Caco-2 (cell line): Measurements from ENCODE around the gene FRY. TPM values are rescaled to one million over a fixed set of nuclear protein-coding genes. Genes with fewer than 3 reads are reported as not detected.

Source experiments
- BruUV-seq: library from RNA; stranded (reverse); fragments of 400-500 nt; replicated peaks from 2 replicates; lab custom pipeline; 2021; lab: Mats Ljungman, UMichigan
- CTCF ChIA-PET: fragments of 300-600 bp; sonication (Branson Sonifier 250); formaldehyde crosslinking; loops from one replicate; lab custom pipeline; 2022; ENCODE audit warnings: antibody characterized with exemption; lab: Charles Lee
- POLR2A ChIA-PET: fragments of 300-600 bp; sonication (Branson Sonifier 250); formaldehyde crosslinking; loops from one replicate; lab custom pipeline; 2022; ENCODE audit warnings: antibody characterized with exemption; lab: Charles Lee
- DNase-seq, 2 experiments: peaks; one replicate each; pipeline versions ENCODE4 v3.0.0 to v3.0.0-alpha.2; 2020 to 2022
- H3K27me3 ChIP-seq: replicated peaks from 2 replicates; pipeline ENCODE4 v1.6.0; 2011; ENCODE audit warnings: low read length; ENCODE audit not compliant: control insufficient read depth, insufficient read depth
- H3K36me3 ChIP-seq: 2 replicates; pipeline ENCODE4 v1.5.1; 2011; ENCODE audit warnings: low read length; ENCODE audit not compliant: control insufficient read depth, insufficient read depth
- H3K4me1 ChIP-seq: fragments of 250-450 bp; sonication (Bioruptor Pico); 2 replicates; pipeline ENCODE4 v1.5.1; 2020; ENCODE audit warnings: mild to moderate bottlenecking
- H3K4me3 ChIP-seq: 2 replicates; pipeline ENCODE4 v1.5.1; 2011; ENCODE audit warnings: low read depth, mild to moderate bottlenecking, control low read depth, low read length
- H3K9me3 ChIP-seq: fragments of 250-450 bp; sonication (Bioruptor Pico); 2 replicates; pipeline ENCODE4 v1.5.1; 2020; ENCODE audit warnings: mild to moderate bottlenecking, moderate library complexity
- H3K27ac Mint-ChIP-seq: one replicate; pipeline ENCODE4 v1.8.0; 2022; ENCODE audit warnings: mixed read lengths; ENCODE audit not compliant: unreplicated experiment
- H3K27me3 Mint-ChIP-seq: one replicate; pipeline ENCODE4 v1.8.0; 2022; ENCODE audit warnings: mixed read lengths; ENCODE audit not compliant: insufficient read depth, unreplicated experiment
- H3K36me3 Mint-ChIP-seq: one replicate; pipeline ENCODE4 v1.8.0; 2022; ENCODE audit warnings: mild to moderate bottlenecking, mixed read lengths; ENCODE audit not compliant: insufficient read depth, unreplicated experiment
- H3K4me1 Mint-ChIP-seq: one replicate; pipeline ENCODE4 v1.8.0; 2022; ENCODE audit warnings: low read depth, mixed read lengths; ENCODE audit not compliant: unreplicated experiment
- H3K4me3 Mint-ChIP-seq: one replicate; pipeline ENCODE4 v1.8.0; 2022; ENCODE audit warnings: mild to moderate bottlenecking, moderate library complexity, mixed read lengths; ENCODE audit not compliant: unreplicated experiment
- H3K9me3 Mint-ChIP-seq: one replicate; pipeline ENCODE4 v1.8.0; 2022; ENCODE audit warnings: mixed read lengths; ENCODE audit not compliant: unreplicated experiment
- intact Hi-C: fragments of 100-400 bp; cut with micrococcal nuclease; formaldehyde crosslinking; loops from one replicate; pipeline ENCODE4 v1.10.0; 2022; ENCODE audit not compliant: unreplicated experiment
- total RNA-seq: library from RNA; stranded (reverse); gene quantifications from 2 replicates; pipeline ENCODE4 v1.2.3, GENCODE V29; 2022
- TF ChIP-seq, protein P1 (sequence below), 2 experiments: fragments of 200-600 bp in 1 of 2; IDR thresholded peaks; 1 replicate in 1 of 2; 2 replicates in 1 of 2; pipeline versions ENCODE4 v1.5.1 to v1.8.0; 2011 to 2022; ENCODE audit warnings: antibody characterized with exemption in 1 of 2, control low read depth in 1 of 2, inconsistent platforms in 1 of 2, low read depth in 1 of 2, low read length in 1 of 2, mild to moderate bottlenecking in 1 of 2, moderate library complexity in 1 of 2; ENCODE audit not compliant: insufficient read depth in 1 of 2, severe bottlenecking in 1 of 2, unreplicated experiment in 1 of 2

Gene FRY
- total RNA-seq, 1 experiment from 2014 or later, result 118 TPM

DNA sequence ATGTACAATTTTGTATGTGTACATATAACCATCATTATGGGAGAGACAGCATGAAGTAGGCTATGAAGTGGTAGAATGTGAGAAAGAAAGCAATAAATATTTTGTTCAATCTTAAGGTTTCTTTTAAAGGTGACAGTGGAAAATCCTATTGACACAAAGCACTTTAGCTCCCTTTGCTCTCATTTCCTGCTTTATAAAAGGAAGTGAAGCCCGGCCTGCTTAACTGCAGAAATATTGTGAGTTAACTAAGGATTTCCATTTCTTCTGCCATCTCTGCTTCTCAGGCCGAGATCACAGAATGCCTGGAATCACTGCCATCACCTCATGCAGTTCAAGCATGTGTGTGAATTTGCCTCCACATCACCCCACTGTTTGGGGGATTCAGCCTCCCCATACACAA, 83.5 kb downstream of the FRY start:
- TF ChIP-seq, protein P1, sequence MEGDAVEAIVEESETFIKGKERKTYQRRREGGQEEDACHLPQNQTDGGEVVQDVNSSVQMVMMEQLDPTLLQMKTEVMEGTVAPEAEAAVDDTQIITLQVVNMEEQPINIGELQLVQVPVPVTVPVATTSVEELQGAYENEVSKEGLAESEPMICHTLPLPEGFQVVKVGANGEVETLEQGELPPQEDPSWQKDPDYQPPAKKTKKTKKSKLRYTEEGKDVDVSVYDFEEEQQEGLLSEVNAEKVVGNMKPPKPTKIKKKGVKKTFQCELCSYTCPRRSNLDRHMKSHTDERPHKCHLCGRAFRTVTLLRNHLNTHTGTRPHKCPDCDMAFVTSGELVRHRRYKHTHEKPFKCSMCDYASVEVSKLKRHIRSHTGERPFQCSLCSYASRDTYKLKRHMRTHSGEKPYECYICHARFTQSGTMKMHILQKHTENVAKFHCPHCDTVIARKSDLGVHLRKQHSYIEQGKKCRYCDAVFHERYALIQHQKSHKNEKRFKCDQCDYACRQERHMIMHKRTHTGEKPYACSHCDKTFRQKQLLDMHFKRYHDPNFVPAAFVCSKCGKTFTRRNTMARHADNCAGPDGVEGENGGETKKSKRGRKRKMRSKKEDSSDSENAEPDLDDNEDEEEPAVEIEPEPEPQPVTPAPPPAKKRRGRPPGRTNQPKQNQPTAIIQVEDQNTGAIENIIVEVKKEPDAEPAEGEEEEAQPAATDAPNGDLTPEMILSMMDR (IDR thresholded peaks at IDR 0.05; ENCODE audit: insufficient read depth in 1 of 2, low read depth in 1 of 2, low read length in 1 of 2, severe bottlenecking in 1 of 2, unreplicated experiment in 1 of 2), result no peak
- no TSS peak for BruUV-seq
- H3K27me3 Mint-ChIP-seq, result no peaks in the 10 kb centered on the region
- Histone ChIP-seq H3K9me3 (no peaks in the 10 kb centered on the region), H3K27me3 (no peaks in the 10 kb centered on the region), H3K4me3 (no peak overlapping the region), H3K36me3 (no peaks in the 10 kb centered on the region), H3K4me1 (no peaks in the 10 kb centered on the region)
- no peak overlapping the region for H3K27ac Mint-ChIP-seq
- no peak overlapping the region for H3K4me3 Mint-ChIP-seq
- ChIA-PET CTCF (no interaction called here), POLR2A (no interaction called here)
- H3K36me3 Mint-ChIP-seq, result no peaks in the 10 kb centered on the region
- intact Hi-C loops, result no loop called here
- H3K9me3 Mint-ChIP-seq, result no peaks in the 10 kb centered on the region
- H3K4me1 Mint-ChIP-seq, result no peaks in the 10 kb centered on the region
- no peak for DNase-seq

DNA sequence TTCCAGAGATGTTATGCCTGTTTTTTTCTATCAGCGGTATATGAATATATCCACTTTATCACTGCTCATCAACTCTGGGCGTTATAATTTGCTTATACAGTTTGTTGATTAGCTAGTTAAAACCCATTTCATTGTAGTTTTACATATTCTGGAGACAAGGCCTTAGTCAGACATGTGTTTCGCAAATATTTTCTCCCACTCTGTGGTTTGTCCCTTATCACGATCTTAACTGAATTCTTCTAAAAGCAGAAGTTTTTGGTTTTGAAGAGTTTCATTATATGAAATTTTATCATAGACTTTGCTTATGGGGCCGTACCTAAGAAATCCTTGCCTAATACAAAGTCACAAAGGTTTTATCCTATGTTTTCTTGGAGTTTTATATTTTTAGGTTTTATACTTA, 84.6 kb downstream of the FRY start:
- no peak overlapping the region for H3K4me3 ChIP-seq
- Mint-ChIP-seq H3K27me3 (no peaks in the 10 kb centered on the region), H3K9me3 (no peaks in the 10 kb centered on the region), H3K4me3 (no peak overlapping the region), H3K27ac (no peak overlapping the region), H3K36me3 (no peaks in the 10 kb centered on the region), H3K4me1 (no peaks in the 10 kb centered on the region)
- H3K36me3 ChIP-seq, result no peaks in the 10 kb centered on the region
- no peak for DNase-seq
- no peaks in the 10 kb centered on the region for H3K4me1 ChIP-seq
- ChIA-PET POLR2A (no interaction called here), CTCF (no interaction called here)
- H3K9me3 ChIP-seq, result no peaks in the 10 kb centered on the region
- intact Hi-C loops, result no loop called here
- TF ChIP-seq, protein P1 (IDR thresholded peaks at IDR 0.05; ENCODE audit: insufficient read depth in 1 of 2, low read depth in 1 of 2, low read length in 1 of 2, severe bottlenecking in 1 of 2, unreplicated experiment in 1 of 2), result no peak
- no peaks in the 10 kb centered on the region for H3K27me3 ChIP-seq
- no TSS peak for BruUV-seq

DNA sequence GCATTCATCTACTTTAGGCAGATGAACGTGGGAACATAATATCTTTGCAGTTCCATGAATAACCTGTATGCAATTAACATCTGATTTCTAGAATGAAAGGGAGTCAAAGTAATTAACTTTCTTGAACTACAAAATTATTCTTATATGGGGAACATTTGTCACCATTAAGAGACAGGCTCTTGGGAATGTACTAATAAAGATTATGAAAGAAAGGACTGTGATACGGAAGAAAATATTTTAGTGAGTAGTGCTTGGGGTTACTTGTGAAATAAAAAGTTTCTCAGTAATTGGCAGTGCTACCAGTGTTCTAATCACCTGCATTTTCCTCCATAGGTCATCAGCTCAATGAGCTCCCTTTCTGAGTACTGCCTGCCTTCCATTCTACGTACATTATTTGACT, 85.4 kb downstream of the FRY start:
- ChIA-PET CTCF (no interaction called here), POLR2A (no interaction called here)
- Histone ChIP-seq H3K27me3 (no peaks in the 10 kb centered on the region), H3K36me3 (no peaks in the 10 kb centered on the region), H3K9me3 (no peaks in the 10 kb centered on the region), H3K4me3 (no peak overlapping the region), H3K4me1 (no peaks in the 10 kb centered on the region)
- Mint-ChIP-seq H3K27me3 (no peaks in the 10 kb centered on the region), H3K36me3 (no peaks in the 10 kb centered on the region), H3K4me3 (no peak overlapping the region), H3K9me3 (peaks cover 5% of the 10 kb centered on the region), H3K4me1 (no peaks in the 10 kb centered on the region), H3K27ac (no peak overlapping the region)
- TF ChIP-seq, protein P1 (IDR thresholded peaks at IDR 0.05; ENCODE audit: insufficient read depth in 1 of 2, low read depth in 1 of 2, low read length in 1 of 2, severe bottlenecking in 1 of 2, unreplicated experiment in 1 of 2), result no peak
- intact Hi-C loops, result no loop called here
- no TSS peak for BruUV-seq
- DNase-seq, result no peak
